GM21723 (cell line): ENCODE results near the gene COL6A3.

ENCODE experiments used
- ATAC-seq: cut with Tn5 transposase; IDR thresholded peaks from one replicate; pipeline ENCODE4 v1.9.1; 2021; ENCODE audit warnings: mild to moderate bottlenecking, moderate library complexity; ENCODE audit not compliant: unreplicated experiment

Gene COL6A3

DNA sequence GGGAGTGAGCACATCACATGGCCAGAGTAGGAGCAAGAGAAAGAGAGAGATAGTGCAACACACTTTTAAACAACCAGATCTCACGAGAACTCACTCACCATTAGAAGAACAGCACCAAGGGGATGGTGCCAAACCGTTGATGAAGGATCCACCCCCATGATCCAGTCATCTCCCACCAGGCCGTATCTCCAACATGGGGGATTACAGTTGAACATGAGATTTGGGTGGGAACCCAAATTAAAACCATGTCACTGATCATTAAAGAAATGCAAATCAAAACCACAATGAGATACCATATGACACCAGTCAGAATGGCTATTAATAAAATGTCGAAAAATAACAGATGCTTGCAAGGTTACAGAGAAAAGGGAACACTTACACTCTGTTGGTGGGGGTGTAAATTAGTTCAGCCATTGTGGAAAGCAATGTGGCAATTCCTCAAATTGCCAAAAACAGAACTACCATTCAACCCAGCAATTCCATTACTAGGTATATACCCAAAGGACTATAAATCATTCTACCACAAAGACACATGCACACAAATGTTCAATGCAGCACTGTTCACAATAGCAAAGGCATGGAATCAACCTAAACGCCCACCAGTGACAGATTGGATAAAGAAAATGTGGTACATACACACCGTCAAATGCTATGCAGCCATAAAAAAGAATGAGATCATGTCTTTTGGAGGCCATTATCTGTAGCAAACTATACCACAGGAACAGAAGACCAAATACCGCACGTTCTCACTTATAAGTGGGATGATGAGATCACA lies 137.1 kb downstream of the COL6A3 start:
- ATAC-seq: no peak
